ENCODE results near the gene CRISP1.

Gene CRISP1

DNA sequence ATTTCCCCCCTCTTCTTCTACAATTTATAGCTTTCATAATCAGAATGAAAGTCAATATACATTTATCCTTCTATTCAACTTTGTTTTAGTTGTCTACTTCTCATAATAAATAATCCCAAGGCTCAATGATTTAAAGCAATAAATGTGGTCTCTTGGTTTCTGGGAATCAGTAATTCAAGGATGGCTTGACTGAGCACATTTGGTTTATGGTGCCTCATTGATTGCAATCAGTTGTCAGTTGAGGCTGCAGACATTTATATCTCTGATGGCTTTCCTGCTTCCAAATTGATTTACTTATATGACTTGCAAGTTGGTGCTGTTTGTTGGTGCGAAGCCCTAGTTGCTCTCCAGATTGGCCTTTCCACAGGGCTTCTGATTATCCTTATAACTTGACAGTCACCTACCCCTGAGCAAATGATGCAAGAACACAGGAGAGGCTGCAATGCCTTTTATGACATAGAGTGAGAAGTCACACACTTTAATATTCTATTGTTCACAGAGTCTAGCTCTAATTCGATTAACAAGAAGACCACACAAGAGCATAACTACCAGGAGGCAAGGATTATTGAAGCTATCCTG lies 2.7 kb upstream of the CRISP1 start:
- no peaks in the 10 kb centered on the region for H3K36me3 ChIP-seq (ENCODE audit: control insufficient read depth, low read length)
- H3K4me2 ChIP-seq (ENCODE audit: low read length) = no peak overlapping the region
- no peaks in the 10 kb centered on the region for H3K27me3 ChIP-seq (ENCODE audit: control insufficient read depth, low read length)
- no peaks in the 10 kb centered on the region for H3K79me2 ChIP-seq (ENCODE audit: control insufficient read depth, low read length)
- no peaks in the 10 kb centered on the region for H3K9me3 ChIP-seq (ENCODE audit: control insufficient read depth, insufficient read depth, low read length)
- H3K4me1 ChIP-seq (ENCODE audit: control insufficient read depth, low read length) = no peaks in the 10 kb centered on the region
- H3K9me2 ChIP-seq (replicated peaks; ENCODE audit: control insufficient read depth, low read length) = no peaks in the 10 kb centered on the region
- H3F3A ChIP-seq (ENCODE audit: control insufficient read depth, insufficient read depth) = no peaks in the 10 kb centered on the region
- H3K4me3 ChIP-seq (ENCODE audit: low read length) = no peak overlapping the region
- H3K27ac ChIP-seq (ENCODE audit: low read depth, low read length) = no peak overlapping the region
- TF ChIP-seq, protein P1, sequence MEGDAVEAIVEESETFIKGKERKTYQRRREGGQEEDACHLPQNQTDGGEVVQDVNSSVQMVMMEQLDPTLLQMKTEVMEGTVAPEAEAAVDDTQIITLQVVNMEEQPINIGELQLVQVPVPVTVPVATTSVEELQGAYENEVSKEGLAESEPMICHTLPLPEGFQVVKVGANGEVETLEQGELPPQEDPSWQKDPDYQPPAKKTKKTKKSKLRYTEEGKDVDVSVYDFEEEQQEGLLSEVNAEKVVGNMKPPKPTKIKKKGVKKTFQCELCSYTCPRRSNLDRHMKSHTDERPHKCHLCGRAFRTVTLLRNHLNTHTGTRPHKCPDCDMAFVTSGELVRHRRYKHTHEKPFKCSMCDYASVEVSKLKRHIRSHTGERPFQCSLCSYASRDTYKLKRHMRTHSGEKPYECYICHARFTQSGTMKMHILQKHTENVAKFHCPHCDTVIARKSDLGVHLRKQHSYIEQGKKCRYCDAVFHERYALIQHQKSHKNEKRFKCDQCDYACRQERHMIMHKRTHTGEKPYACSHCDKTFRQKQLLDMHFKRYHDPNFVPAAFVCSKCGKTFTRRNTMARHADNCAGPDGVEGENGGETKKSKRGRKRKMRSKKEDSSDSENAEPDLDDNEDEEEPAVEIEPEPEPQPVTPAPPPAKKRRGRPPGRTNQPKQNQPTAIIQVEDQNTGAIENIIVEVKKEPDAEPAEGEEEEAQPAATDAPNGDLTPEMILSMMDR (IDR thresholded peaks at IDR 0.05; ENCODE audit: low read depth, low read length, poor library complexity, severe bottlenecking) = no peak
- no peak for TF ChIP-seq EZH2phosphoT487 (IDR thresholded peaks at IDR 0.05; ENCODE audit: borderline replicate concordance, low read length)
- no peaks in the 10 kb centered on the region for H4K20me1 ChIP-seq (ENCODE audit: control insufficient read depth, insufficient read depth, low read depth, low read length)

DNA sequence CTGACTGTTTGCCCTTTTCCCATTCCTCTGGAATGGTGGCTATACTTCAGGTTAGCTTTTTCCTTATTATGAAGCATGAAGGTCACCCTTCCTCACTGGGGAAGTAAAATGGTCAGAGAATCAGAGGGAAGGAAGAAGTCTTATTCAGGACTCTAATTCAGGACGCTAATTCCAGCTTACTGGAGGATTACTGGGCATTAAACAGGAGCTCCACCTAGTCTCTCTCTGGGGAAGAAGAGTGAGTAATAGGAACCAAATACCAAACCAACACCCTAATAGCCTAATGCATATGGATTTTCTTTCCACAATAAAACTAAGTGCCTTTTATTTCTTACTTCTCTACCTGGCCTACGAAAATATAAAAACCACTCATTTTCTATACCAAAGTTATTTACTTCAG lies 10.1 kb downstream of the CRISP1 start:
- H3K9me2 ChIP-seq (replicated peaks; ENCODE audit: control insufficient read depth, low read length) = no peaks in the 10 kb centered on the region
- TF ChIP-seq EZH2phosphoT487 (IDR thresholded peaks at IDR 0.05; ENCODE audit: borderline replicate concordance, low read length) = no peak
- TF ChIP-seq, protein P1 (IDR thresholded peaks at IDR 0.05; ENCODE audit: low read depth, low read length, poor library complexity, severe bottlenecking) = no peak
- H3K27ac ChIP-seq (ENCODE audit: low read depth, low read length) = no peak overlapping the region
- H3K27me3 ChIP-seq (ENCODE audit: control insufficient read depth, low read length) = no peaks in the 10 kb centered on the region
- H3K9me3 ChIP-seq (ENCODE audit: control insufficient read depth, insufficient read depth, low read length) = no peaks in the 10 kb centered on the region
- no peaks in the 10 kb centered on the region for H3K36me3 ChIP-seq (ENCODE audit: control insufficient read depth, low read length)
- no peaks in the 10 kb centered on the region for H3K79me2 ChIP-seq (ENCODE audit: control insufficient read depth, low read length)
- no peaks in the 10 kb centered on the region for H3K4me1 ChIP-seq (ENCODE audit: control insufficient read depth, low read length)
- no peak overlapping the region for H3K4me2 ChIP-seq (ENCODE audit: low read length)
- H3F3A ChIP-seq (ENCODE audit: control insufficient read depth, insufficient read depth) = no peaks in the 10 kb centered on the region
- H3K4me3 ChIP-seq (ENCODE audit: low read length) = no peak overlapping the region
- H4K20me1 ChIP-seq (ENCODE audit: control insufficient read depth, insufficient read depth, low read depth, low read length) = no peaks in the 10 kb centered on the region

DNA sequence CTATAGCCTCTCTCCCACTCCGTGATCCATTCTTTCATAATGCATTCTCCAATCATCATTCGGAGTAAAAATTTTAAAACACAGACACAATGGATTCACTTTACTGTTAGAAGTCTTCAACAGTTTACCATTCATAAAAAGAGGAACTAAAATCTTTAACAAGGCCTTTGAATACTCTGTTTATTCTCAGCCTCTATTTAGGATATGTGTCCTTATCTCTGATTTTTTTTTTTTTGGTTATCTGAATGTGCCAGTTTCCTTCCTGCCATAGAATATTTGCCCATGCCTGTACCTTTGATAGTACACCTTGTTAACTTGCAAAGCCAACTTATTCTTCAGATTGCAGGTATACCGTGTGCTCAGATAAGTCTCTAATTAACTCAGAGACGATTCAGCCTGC lies 11.1 kb downstream of the CRISP1 start:
- no peaks in the 10 kb centered on the region for H3K9me3 ChIP-seq (ENCODE audit: control insufficient read depth, insufficient read depth, low read length)
- H3K4me3 ChIP-seq (ENCODE audit: low read length) = no peak overlapping the region
- H3K4me1 ChIP-seq (ENCODE audit: control insufficient read depth, low read length) = no peaks in the 10 kb centered on the region
- TF ChIP-seq, protein P1 (IDR thresholded peaks at IDR 0.05; ENCODE audit: low read depth, low read length, poor library complexity, severe bottlenecking) = no peak
- no peak for TF ChIP-seq EZH2phosphoT487 (IDR thresholded peaks at IDR 0.05; ENCODE audit: borderline replicate concordance, low read length)
- no peak overlapping the region for H3K27ac ChIP-seq (ENCODE audit: low read depth, low read length)
- H3K27me3 ChIP-seq (ENCODE audit: control insufficient read depth, low read length) = no peaks in the 10 kb centered on the region
- no peaks in the 10 kb centered on the region for H3K9me2 ChIP-seq (replicated peaks; ENCODE audit: control insufficient read depth, low read length)
- H4K20me1 ChIP-seq (ENCODE audit: control insufficient read depth, insufficient read depth, low read depth, low read length) = no peaks in the 10 kb centered on the region
- no peaks in the 10 kb centered on the region for H3K36me3 ChIP-seq (ENCODE audit: control insufficient read depth, low read length)
- H3K4me2 ChIP-seq (ENCODE audit: low read length) = no peak overlapping the region
- no peaks in the 10 kb centered on the region for H3K79me2 ChIP-seq (ENCODE audit: control insufficient read depth, low read length)
- H3F3A ChIP-seq (ENCODE audit: control insufficient read depth, insufficient read depth) = no peaks in the 10 kb centered on the region
